Caco-2 (cell line): ENCODE results near the gene MGAT4A. TPM values are rescaled to one million over a fixed set of nuclear protein-coding genes. Genes with fewer than 3 reads are reported as not detected.

ENCODE experiments used
- BruUV-seq: library from RNA; stranded (reverse); fragments of 400-500 nt; replicated peaks from 2 replicates; lab custom pipeline; 2021; lab: Mats Ljungman, UMichigan
- CTCF ChIA-PET: fragments of 300-600 bp; sonication (Branson Sonifier 250); formaldehyde crosslinking; loops from one replicate; lab custom pipeline; 2022; ENCODE audit warnings: antibody characterized with exemption; lab: Charles Lee
- POLR2A ChIA-PET: fragments of 300-600 bp; sonication (Branson Sonifier 250); formaldehyde crosslinking; loops from one replicate; lab custom pipeline; 2022; ENCODE audit warnings: antibody characterized with exemption; lab: Charles Lee
- DNase-seq, 2 experiments: peaks; one replicate each; pipeline versions ENCODE4 v3.0.0 to v3.0.0-alpha.2; 2020 to 2022
- H3K27me3 ChIP-seq: replicated peaks from 2 replicates; pipeline ENCODE4 v1.6.0; 2011; ENCODE audit warnings: low read length; ENCODE audit not compliant: control insufficient read depth, insufficient read depth
- H3K36me3 ChIP-seq: 2 replicates; pipeline ENCODE4 v1.5.1; 2011; ENCODE audit warnings: low read length; ENCODE audit not compliant: control insufficient read depth, insufficient read depth
- H3K4me1 ChIP-seq: fragments of 250-450 bp; sonication (Bioruptor Pico); 2 replicates; pipeline ENCODE4 v1.5.1; 2020; ENCODE audit warnings: mild to moderate bottlenecking
- H3K4me3 ChIP-seq: 2 replicates; pipeline ENCODE4 v1.5.1; 2011; ENCODE audit warnings: low read depth, mild to moderate bottlenecking, control low read depth, low read length
- H3K9me3 ChIP-seq: fragments of 250-450 bp; sonication (Bioruptor Pico); 2 replicates; pipeline ENCODE4 v1.5.1; 2020; ENCODE audit warnings: mild to moderate bottlenecking, moderate library complexity
- H3K27ac Mint-ChIP-seq: one replicate; pipeline ENCODE4 v1.8.0; 2022; ENCODE audit warnings: mixed read lengths; ENCODE audit not compliant: unreplicated experiment
- H3K27me3 Mint-ChIP-seq: one replicate; pipeline ENCODE4 v1.8.0; 2022; ENCODE audit warnings: mixed read lengths; ENCODE audit not compliant: insufficient read depth, unreplicated experiment
- H3K36me3 Mint-ChIP-seq: one replicate; pipeline ENCODE4 v1.8.0; 2022; ENCODE audit warnings: mild to moderate bottlenecking, mixed read lengths; ENCODE audit not compliant: insufficient read depth, unreplicated experiment
- H3K4me1 Mint-ChIP-seq: one replicate; pipeline ENCODE4 v1.8.0; 2022; ENCODE audit warnings: low read depth, mixed read lengths; ENCODE audit not compliant: unreplicated experiment
- H3K4me3 Mint-ChIP-seq: one replicate; pipeline ENCODE4 v1.8.0; 2022; ENCODE audit warnings: mild to moderate bottlenecking, moderate library complexity, mixed read lengths; ENCODE audit not compliant: unreplicated experiment
- H3K9me3 Mint-ChIP-seq: one replicate; pipeline ENCODE4 v1.8.0; 2022; ENCODE audit warnings: mixed read lengths; ENCODE audit not compliant: unreplicated experiment
- CTCF ChIP-seq, 2 experiments: fragments of 200-600 bp in 1 of 2; IDR thresholded peaks; 1 replicate in 1 of 2; 2 replicates in 1 of 2; pipeline versions ENCODE4 v1.5.1 to v1.8.0; 2011 to 2022; ENCODE audit warnings: antibody characterized with exemption in 1 of 2, control low read depth in 1 of 2, inconsistent platforms in 1 of 2, low read depth in 1 of 2, low read length in 1 of 2, mild to moderate bottlenecking in 1 of 2, moderate library complexity in 1 of 2; ENCODE audit not compliant: insufficient read depth in 1 of 2, severe bottlenecking in 1 of 2, unreplicated experiment in 1 of 2
- intact Hi-C: fragments of 100-400 bp; cut with micrococcal nuclease; formaldehyde crosslinking; loops from one replicate; pipeline ENCODE4 v1.10.0; 2022; ENCODE audit not compliant: unreplicated experiment
- total RNA-seq: library from RNA; stranded (reverse); gene quantifications from 2 replicates; pipeline ENCODE4 v1.2.3, GENCODE V29; 2022

Gene MGAT4A
- total RNA-seq, 1 experiment from 2014 or later = 63.7 TPM

- H3K36me3 ChIP-seq = no peaks in the 10 kb centered on the region
- ChIA-PET POLR2A (no interaction called here), CTCF (no interaction called here)
- peaks cover 18% of the 10 kb centered on the region for H3K4me1 ChIP-seq
- H3K27me3 ChIP-seq = no peaks in the 10 kb centered on the region
- no peak for DNase-seq
- H3K27me3 Mint-ChIP-seq = no peaks in the 10 kb centered on the region
- H3K27ac Mint-ChIP-seq = no peak overlapping the region
- peaks cover 19% of the 10 kb centered on the region for H3K4me1 Mint-ChIP-seq
- no peaks in the 10 kb centered on the region for H3K36me3 Mint-ChIP-seq
- TF ChIP-seq CTCF (IDR thresholded peaks at IDR 0.05; ENCODE audit: insufficient read depth in 1 of 2, low read depth in 1 of 2, low read length in 1 of 2, severe bottlenecking in 1 of 2, unreplicated experiment in 1 of 2) = no peak
- H3K9me3 ChIP-seq = no peaks in the 10 kb centered on the region
- H3K4me3 Mint-ChIP-seq = no peak overlapping the region
- peaks cover 23% of the 10 kb centered on the region for H3K9me3 Mint-ChIP-seq
- intact Hi-C loops = no loop called here
- no TSS peak for BruUV-seq
- H3K4me3 ChIP-seq = no peak overlapping the region
Observed at GRCh38 chr2:98751748-98752147, 20.8 kb upstream of the MGAT4A start.

GRCh38 chr2:98750593-98751282, 19.8 kb upstream of the MGAT4A start:
- CTCF ChIA-PET = no interaction called here
- Mint-ChIP-seq H3K36me3 (no peaks in the 10 kb centered on the region), H3K4me1 (peaks cover 19% of the 10 kb centered on the region), H3K9me3 (peaks cover 23% of the 10 kb centered on the region), H3K27me3 (no peaks in the 10 kb centered on the region), H3K4me3 (no peak overlapping the region), H3K27ac (no peak overlapping the region)
- Histone ChIP-seq H3K36me3 (no peaks in the 10 kb centered on the region), H3K4me1 (peaks cover 18% of the 10 kb centered on the region), H3K4me3 (no peak overlapping the region), H3K27me3 (no peaks in the 10 kb centered on the region), H3K9me3 (no peaks in the 10 kb centered on the region)
- intact Hi-C loops = no loop called here
- DNase-seq = no peak
- no peak for TF ChIP-seq CTCF (IDR thresholded peaks at IDR 0.05; ENCODE audit: insufficient read depth in 1 of 2, low read depth in 1 of 2, low read length in 1 of 2, severe bottlenecking in 1 of 2, unreplicated experiment in 1 of 2)
- POLR2A ChIA-PET = no interaction called here
- no TSS peak for BruUV-seq

GRCh38 chr2:98749066-98749450, 18.1 kb upstream of the MGAT4A start:
- intact Hi-C loops = no loop called here
- Histone ChIP-seq H3K4me3 (no peak overlapping the region), H3K9me3 (no peaks in the 10 kb centered on the region), H3K27me3 (no peaks in the 10 kb centered on the region), H3K36me3 (no peaks in the 10 kb centered on the region), H3K4me1 (peaks cover 9% of the 10 kb centered on the region)
- Mint-ChIP-seq H3K9me3 (peaks cover 23% of the 10 kb centered on the region), H3K4me1 (peaks cover 9% of the 10 kb centered on the region), H3K27ac (no peak overlapping the region), H3K27me3 (no peaks in the 10 kb centered on the region), H3K36me3 (no peaks in the 10 kb centered on the region), H3K4me3 (no peak overlapping the region)
- no TSS peak for BruUV-seq
- ChIA-PET POLR2A (no interaction called here), CTCF (no interaction called here)
- no peak for TF ChIP-seq CTCF (IDR thresholded peaks at IDR 0.05; ENCODE audit: insufficient read depth in 1 of 2, low read depth in 1 of 2, low read length in 1 of 2, severe bottlenecking in 1 of 2, unreplicated experiment in 1 of 2)
- DNase-seq = no peak
